Esophagus squamous epithelium (tissue), 5 donors: ENCODE data around the gene ZNF420. TPM values are rescaled to one million over a fixed set of nuclear protein-coding genes. Genes with fewer than 3 reads are reported as not detected.

Experiments
- DNase-seq: peaks from one replicate; lab custom pipeline; 2025; lab: John Stamatoyannopoulos, UW
- H3K27ac ChIP-seq, 4 donors: fragments of 200-600 bp; sonication (generic); one replicate each; pipeline ENCODE4 v1.5.1; 2016 to 2019; ENCODE audit warnings: mild to moderate bottlenecking in 1 of 4
- H3K27me3 ChIP-seq, 4 donors: fragments of 200-600 bp; sonication (generic); 1 replicate in 3 of 4; 2 replicates in 1 of 4; pipeline versions ENCODE4 v1.5.1 to v1.6.0; 2017 to 2021; ENCODE audit warnings: antibody characterized with exemption in 1 of 4
- H3K36me3 ChIP-seq, 3 donors: fragments of 200-600 bp; sonication (generic); one replicate each; pipeline ENCODE4 v1.5.1; 2016 to 2019
- H3K4me1 ChIP-seq, 3 donors: fragments of 200-600 bp; sonication (generic); one replicate each; pipeline ENCODE4 v1.5.1; 2017 to 2019
- H3K4me3 ChIP-seq, 4 donors: fragments of 200-600 bp; sonication (generic); 1 replicate in 3 of 4; 2 replicates in 1 of 4; pipeline ENCODE4 v1.5.1; 2016 to 2019; ENCODE audit warnings: mild to moderate bottlenecking in 2 of 4, moderate library complexity in 1 of 4
- H3K9me3 ChIP-seq, 3 donors: fragments of 200-600 bp; sonication (generic); one replicate each; pipeline ENCODE4 v1.5.1; 2016 to 2019
- CTCF ChIP-seq, 6 experiments: fragments of 450-650 bp in 4 of 6; fragments of 200-600 bp in 2 of 6; sonication (generic) in 2 of 6; IDR thresholded peaks; one replicate each; pipeline ENCODE4 v1.5.1; 2016 to 2019; ENCODE audit warnings: antibody characterized with exemption in 6 of 6, mild to moderate bottlenecking in 4 of 6, moderate library complexity in 4 of 6
- POLR2A ChIP-seq, 4 donors: fragments of 450-650 bp; IDR thresholded peaks; one replicate each; pipeline ENCODE4 v1.6.1; 2017; ENCODE audit warnings: antibody characterized with exemption in 4 of 4, mild to moderate bottlenecking in 4 of 4, moderate library complexity in 3 of 4
- WGBS, 2 donors: methylation state at CpG; one replicate each; pipeline ENCODE4 v1.1.5; 2018; 5-methylcytosine and 5-hydroxymethylcytosine counted together
- intact Hi-C: fragments of 100-400 bp; cut with DNase I; formaldehyde crosslinking; loops from one replicate; pipeline ENCODE4 v1.15.0; 2022
- total RNA-seq, 4 donors: library from RNA; depleted of rRNA; stranded (reverse); fragments of >200 nt; gene quantifications; one replicate each; pipeline ENCODE4 v1.1.0, GENCODE V29; 2016
- donor health status: DM: yes; HTN: yes; CAD: no.

Gene ZNF420
- total RNA-seq, 4 donors from 2014 or later = 2.7 to 7.6 (median 4.6) TPM

- 86 to 96% methylated on average over 3 of the region's 3 CpGs for WGBS, 2 donors
Measured at GRCh38 chr19:37128821-37129177, 50.6 kb downstream of the ZNF420 start.

GRCh38 chr19:37136111-37136510, 57.9 kb downstream of the ZNF420 start:
- no peak for DNase-seq
- H3K4me3 ChIP-seq = no peak overlapping the region
- no peak overlapping the region for H3K27ac ChIP-seq
- WGBS, 2 donors = 20 to 21% methylated on average over 1 of the region's 1 CpG
- no peaks in the 10 kb centered on the region for H3K27me3 ChIP-seq
- TF ChIP-seq CTCF (IDR thresholded peaks at IDR 0.05) (no peak), POLR2A (IDR thresholded peaks at IDR 0.05) (no peak)
- no peaks in the 10 kb centered on the region for H3K4me1 ChIP-seq
- peaks cover 0 to 2% (median 0%) of the 10 kb centered on the region in 3 donors for H3K36me3 ChIP-seq
- H3K9me3 ChIP-seq = peaks cover 4 to 99% (median 96%) of the 10 kb centered on the region in 3 donors
- intact Hi-C loops = no loop called here

More at GRCh38 chr19:37128821-37129177, 50.6 kb downstream of the ZNF420 start:
- Histone ChIP-seq H3K27me3 (no peaks in the 10 kb centered on the region), H3K4me1 (no peaks in the 10 kb centered on the region), H3K9me3 (peaks cover 37 to 100% (median 99%) of the 10 kb centered on the region in 3 donors), H3K4me3 (no peak overlapping the region), H3K27ac (no peak overlapping the region), H3K36me3 (peaks cover 10 to 58% (median 11%) of the 10 kb centered on the region in 3 donors)
- TF ChIP-seq POLR2A (IDR thresholded peaks at IDR 0.05) (no peak), CTCF (IDR thresholded peaks at IDR 0.05) (no peak)
- intact Hi-C loops = no loop called here
- no peak for DNase-seq

GRCh38 chr19:37148214-37148613, 70.0 kb downstream of the ZNF420 start:
- Histone ChIP-seq H3K36me3 (peaks cover 4 to 73% (median 4%) of the 10 kb centered on the region in 3 donors), H3K4me1 (no peaks in the 10 kb centered on the region), H3K4me3 (no peak overlapping the region), H3K27ac (no peak overlapping the region), H3K27me3 (no peaks in the 10 kb centered on the region), H3K9me3 (peaks cover 0 to 96% (median 77%) of the 10 kb centered on the region in 3 donors)
- DNase-seq = no peak
- TF ChIP-seq CTCF (IDR thresholded peaks at IDR 0.05) (no peak), POLR2A (IDR thresholded peaks at IDR 0.05) (no peak)
- 97 to 100% methylated on average over 3 of the region's 3 CpGs for WGBS, 2 donors
- intact Hi-C loops = no loop called here

DNA sequence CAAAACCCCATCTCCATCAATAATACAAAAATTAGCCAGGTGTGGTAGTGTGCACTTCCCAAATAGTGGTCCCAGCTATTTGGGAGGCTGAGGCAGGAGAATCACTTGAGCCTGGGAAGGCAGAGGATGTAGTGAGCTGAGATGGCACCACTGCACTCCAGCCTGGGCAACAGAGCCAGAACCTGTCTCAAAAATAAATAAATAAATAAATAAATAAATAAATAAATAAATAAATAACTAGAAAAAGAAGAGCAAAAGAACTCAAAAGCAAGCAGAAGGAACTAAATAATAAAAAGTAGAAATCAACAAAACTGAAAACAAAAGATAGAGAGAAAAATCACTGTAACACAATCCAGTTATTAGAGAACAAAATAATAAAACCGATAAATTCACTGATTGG, 81.9 kb downstream of the ZNF420 start:
- WGBS, 2 donors = 94 to 96% methylated on average over 1 of the region's 1 CpG
- peaks cover 9 to 99% (median 14%) of the 10 kb centered on the region in 3 donors for H3K36me3 ChIP-seq

DNA sequence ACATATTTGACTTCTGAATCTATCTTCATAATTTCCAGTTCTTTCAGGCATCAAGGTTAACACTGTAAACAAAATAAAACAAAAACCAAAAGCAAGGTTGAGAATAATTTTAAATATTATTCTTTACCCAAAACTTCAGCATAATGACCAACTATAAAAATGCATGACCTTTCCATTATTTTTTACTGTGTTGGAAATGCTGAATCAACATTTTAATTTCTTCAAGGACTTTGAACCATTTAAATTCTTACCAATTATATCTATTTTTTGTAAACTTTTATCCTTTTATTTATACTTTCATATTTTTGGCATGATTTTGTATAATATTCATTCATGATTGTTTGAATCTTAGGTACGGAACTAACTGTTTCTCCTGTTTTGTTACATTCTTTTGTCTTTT, 87.4 kb downstream of the ZNF420 start:
- no peak overlapping the region for H3K4me3 ChIP-seq
- 100% methylated on average over 1 of the region's 1 CpG for WGBS, 2 donors
- TF ChIP-seq POLR2A (IDR thresholded peaks at IDR 0.05) = no peak
- TF ChIP-seq CTCF (IDR thresholded peaks at IDR 0.05) = no peak
- H3K27me3 ChIP-seq = no peaks in the 10 kb centered on the region
- intact Hi-C loops = no loop called here
- no peak for DNase-seq
- H3K4me1 ChIP-seq = no peaks in the 10 kb centered on the region
- peaks cover 0 to 89% (median 59%) of the 10 kb centered on the region in 3 donors for H3K9me3 ChIP-seq
- no peak overlapping the region for H3K27ac ChIP-seq
- H3K36me3 ChIP-seq = peaks cover 10 to 98% (median 17%) of the 10 kb centered on the region in 3 donors

More for the DNA sequence above, 81.9 kb downstream of the ZNF420 start:
- DNase-seq = no peak
- H3K27ac ChIP-seq = no peak overlapping the region
- no peak overlapping the region for H3K4me3 ChIP-seq
- H3K27me3 ChIP-seq = no peaks in the 10 kb centered on the region
- no peaks in the 10 kb centered on the region for H3K4me1 ChIP-seq
- intact Hi-C loops = no loop called here
- peaks cover 5 to 96% (median 75%) of the 10 kb centered on the region in 3 donors for H3K9me3 ChIP-seq
- TF ChIP-seq CTCF (IDR thresholded peaks at IDR 0.05) = no peak
